WERI-Rb-1 (cell line): ENCODE results near the gene UNC5A.
A peak's percentile ranks its signal among the peaks of the same experiment; 100 is the strongest.

ENCODE experiments used
- DNase-seq: peaks from one replicate; pipeline ENCODE4 v3.0.0-alpha.2; 2020
- H3K27ac ChIP-seq: fragments of 250-450 bp; sonication (Bioruptor Pico); 2 replicates; pipeline ENCODE4 v1.5.1; 2020; ENCODE audit warnings: mild to moderate bottlenecking, moderate library complexity
- H3K27me3 ChIP-seq: fragments of 250-450 bp; sonication (Bioruptor Pico); 2 replicates; pipeline ENCODE4 v1.5.1; 2021; ENCODE audit warnings: mild to moderate bottlenecking, low read depth, moderate library complexity; ENCODE audit not compliant: insufficient read depth, severe bottlenecking
- H3K36me3 ChIP-seq: fragments of 250-450 bp; sonication (Bioruptor Pico); 2 replicates; pipeline ENCODE4 v1.5.1; 2020; ENCODE audit warnings: mild to moderate bottlenecking, moderate library complexity
- H3K4me3 ChIP-seq: 2 replicates; pipeline ENCODE4 v1.5.1; 2011; ENCODE audit warnings: low read depth, mild to moderate bottlenecking, control low read depth, low read length
- H3K9me3 ChIP-seq: fragments of 250-450 bp; sonication (Bioruptor Pico); 2 replicates; pipeline ENCODE4 v1.5.1; 2021; ENCODE audit warnings: mild to moderate bottlenecking, moderate library complexity; ENCODE audit not compliant: severe bottlenecking
- TF ChIP-seq, protein P1 (sequence below): IDR thresholded peaks from 2 replicates; pipeline ENCODE4 v1.5.1; 2011; ENCODE audit warnings: low read depth, mild to moderate bottlenecking, control low read depth, inconsistent platforms, low read length

Gene UNC5A

DNA sequence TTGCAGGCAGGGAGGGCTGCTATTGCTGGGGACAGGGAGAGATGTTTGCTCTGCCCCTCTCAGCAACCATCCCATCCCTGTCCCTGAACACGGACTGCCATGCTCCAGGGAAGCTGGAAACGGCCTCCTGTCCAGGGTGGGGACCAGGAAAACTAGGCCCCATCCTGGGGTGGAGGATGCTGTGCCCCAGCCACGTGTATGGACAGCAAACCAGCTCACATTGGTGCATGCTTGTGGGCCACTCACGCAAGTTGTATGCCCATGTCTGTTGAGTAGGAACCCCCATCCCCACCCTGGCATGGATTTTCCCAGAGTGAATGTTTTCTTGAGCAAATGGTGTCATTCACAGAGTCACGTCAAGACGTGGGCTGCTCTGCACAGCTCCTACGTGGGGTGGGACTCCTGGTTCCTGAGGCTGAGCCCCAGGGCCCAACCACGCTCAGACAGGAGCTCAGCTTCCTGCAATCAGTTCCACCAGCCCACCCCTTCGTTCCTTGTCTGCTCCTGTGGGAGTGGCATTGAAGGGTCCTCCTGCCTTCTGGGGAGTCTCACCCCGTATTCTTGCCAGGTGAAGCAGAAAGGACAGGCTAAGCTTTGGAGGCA lies 4.6 kb downstream of the UNC5A start:
- H3K9me3 ChIP-seq, result no peaks in the 10 kb centered on the region
- H3K27ac ChIP-seq, result no peak overlapping the region
- DNase-seq, result no peak
- no peaks in the 10 kb centered on the region for H3K27me3 ChIP-seq
- no peaks in the 10 kb centered on the region for H3K36me3 ChIP-seq
- TF ChIP-seq, protein P1, sequence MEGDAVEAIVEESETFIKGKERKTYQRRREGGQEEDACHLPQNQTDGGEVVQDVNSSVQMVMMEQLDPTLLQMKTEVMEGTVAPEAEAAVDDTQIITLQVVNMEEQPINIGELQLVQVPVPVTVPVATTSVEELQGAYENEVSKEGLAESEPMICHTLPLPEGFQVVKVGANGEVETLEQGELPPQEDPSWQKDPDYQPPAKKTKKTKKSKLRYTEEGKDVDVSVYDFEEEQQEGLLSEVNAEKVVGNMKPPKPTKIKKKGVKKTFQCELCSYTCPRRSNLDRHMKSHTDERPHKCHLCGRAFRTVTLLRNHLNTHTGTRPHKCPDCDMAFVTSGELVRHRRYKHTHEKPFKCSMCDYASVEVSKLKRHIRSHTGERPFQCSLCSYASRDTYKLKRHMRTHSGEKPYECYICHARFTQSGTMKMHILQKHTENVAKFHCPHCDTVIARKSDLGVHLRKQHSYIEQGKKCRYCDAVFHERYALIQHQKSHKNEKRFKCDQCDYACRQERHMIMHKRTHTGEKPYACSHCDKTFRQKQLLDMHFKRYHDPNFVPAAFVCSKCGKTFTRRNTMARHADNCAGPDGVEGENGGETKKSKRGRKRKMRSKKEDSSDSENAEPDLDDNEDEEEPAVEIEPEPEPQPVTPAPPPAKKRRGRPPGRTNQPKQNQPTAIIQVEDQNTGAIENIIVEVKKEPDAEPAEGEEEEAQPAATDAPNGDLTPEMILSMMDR, result no peak
- no peak overlapping the region for H3K4me3 ChIP-seq

GRCh38 chr5:176816043-176816745 lies 5.8 kb downstream of the UNC5A start:
- Histone ChIP-seq H3K36me3 (no peaks in the 10 kb centered on the region), H3K27me3 (no peaks in the 10 kb centered on the region), H3K27ac (no peak overlapping the region), H3K4me3 (no peak overlapping the region), H3K9me3 (no peaks in the 10 kb centered on the region)
- TF ChIP-seq, protein P1, result no peak
- no peak for DNase-seq

DNA sequence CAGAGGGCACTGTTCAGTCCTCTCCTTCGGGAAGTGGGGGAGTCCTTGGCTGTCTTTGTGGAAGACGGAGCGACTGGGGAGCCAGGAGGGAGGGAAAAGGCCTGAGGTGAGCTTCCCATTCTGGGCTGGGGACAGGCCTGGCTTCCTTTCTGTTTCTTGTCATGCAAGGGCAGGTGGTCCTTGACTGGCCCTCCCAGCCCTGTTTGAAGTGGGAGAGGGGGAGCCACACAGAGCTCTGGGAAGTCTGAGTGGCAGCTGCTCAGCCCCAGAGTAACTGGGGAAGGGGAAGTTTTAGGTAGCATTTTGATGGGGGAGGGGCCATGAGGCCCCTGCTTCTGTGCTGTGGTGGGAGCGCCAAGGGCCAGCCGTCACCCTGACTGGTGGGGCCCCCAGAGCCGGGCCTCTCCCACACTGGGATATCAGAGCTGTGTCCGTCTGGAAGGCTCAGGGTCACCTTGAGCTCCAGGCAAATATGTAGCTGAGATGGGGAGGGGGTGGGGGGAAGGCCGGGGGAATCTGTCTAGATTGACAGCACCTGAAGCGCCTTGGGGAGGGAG lies 6.5 kb downstream of the UNC5A start:
- no peaks in the 10 kb centered on the region for H3K27me3 ChIP-seq
- H3K27ac ChIP-seq, result no peak overlapping the region
- H3K9me3 ChIP-seq, result no peaks in the 10 kb centered on the region
- peak; percentile 15 for DNase-seq
- TF ChIP-seq, protein P1, result no peak
- no peaks in the 10 kb centered on the region for H3K36me3 ChIP-seq
- peak overlapping the region; percentile 22 for H3K4me3 ChIP-seq

DNA sequence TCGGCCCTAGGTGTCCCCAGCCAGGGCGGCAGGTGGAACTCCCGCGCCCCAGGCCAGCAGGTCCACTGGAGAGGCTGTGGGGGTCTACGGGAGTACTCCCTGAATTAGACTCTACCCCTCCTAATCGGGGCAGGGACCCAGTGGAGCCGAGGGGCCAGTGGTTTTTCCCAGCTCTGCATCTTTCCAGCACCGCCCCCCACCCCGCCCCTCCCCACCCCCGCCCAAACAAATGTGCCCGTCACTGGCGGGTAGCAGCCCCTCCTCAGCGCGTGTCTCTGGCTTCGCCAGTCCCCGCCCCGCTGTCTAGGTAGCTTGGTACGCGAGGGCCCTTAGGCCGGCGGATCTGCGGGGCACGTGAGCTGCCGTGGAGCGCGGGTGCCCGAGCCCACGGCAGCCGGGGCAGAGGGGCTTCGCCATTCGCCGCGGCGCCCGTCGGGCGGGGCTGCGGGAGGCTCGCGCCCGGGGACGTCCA lies 7.0 kb downstream of the UNC5A start:
- DNase-seq, result peak; percentile 76
- H3K4me3 ChIP-seq, result peak overlapping the region; percentile 44
- TF ChIP-seq, protein P1, result no peak

DNA sequence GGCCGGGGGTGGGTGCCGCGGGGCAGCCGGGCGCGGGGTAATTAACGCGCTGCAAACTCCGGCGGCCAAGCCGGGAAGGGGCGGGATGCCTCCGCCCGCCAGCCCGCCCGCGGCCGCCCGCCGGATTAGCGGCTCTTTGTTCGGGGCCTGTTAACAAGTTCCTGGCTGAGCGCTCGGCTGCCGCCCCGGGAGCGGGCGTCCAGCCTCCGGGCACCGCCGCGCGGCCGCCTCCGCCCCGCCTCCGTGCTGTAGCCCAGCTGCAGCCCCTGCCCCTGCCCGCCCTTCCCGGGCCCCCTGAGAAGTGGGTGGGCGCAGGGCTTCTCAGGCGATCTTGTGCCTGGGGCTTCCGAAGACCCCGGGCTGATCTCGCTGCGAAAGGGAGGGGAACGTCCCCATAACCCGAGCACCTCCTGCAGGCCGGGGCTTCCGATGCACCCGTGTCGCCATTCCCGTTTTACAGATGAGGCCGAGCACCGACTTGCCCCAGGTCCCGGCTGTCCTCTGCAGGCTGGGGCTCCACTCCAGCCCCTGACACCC lies 7.5 kb downstream of the UNC5A start:
- Histone ChIP-seq H3K36me3 (no peaks in the 10 kb centered on the region), H3K27me3 (no peaks in the 10 kb centered on the region), H3K27ac (peak overlapping the region; percentile 88), H3K9me3 (no peaks in the 10 kb centered on the region), H3K4me3 (peak overlapping the region; percentile 44)
- peak; percentile 72 for DNase-seq
- TF ChIP-seq, protein P1, result peak; percentile 65

More for the DNA sequence above, 7.0 kb downstream of the UNC5A start:
- Histone ChIP-seq H3K36me3 (no peaks in the 10 kb centered on the region), H3K27ac (peak overlapping the region; percentile 88), H3K9me3 (no peaks in the 10 kb centered on the region), H3K27me3 (no peaks in the 10 kb centered on the region)
